Measurements from ENCODE around the gene DENND4B.
"Not testable (repeated sequence)": the region's sequence is repeated elsewhere in the genome, so short reads cannot be mapped to it uniquely, and the experiment has no call there.

Gene DENND4B, protein sequence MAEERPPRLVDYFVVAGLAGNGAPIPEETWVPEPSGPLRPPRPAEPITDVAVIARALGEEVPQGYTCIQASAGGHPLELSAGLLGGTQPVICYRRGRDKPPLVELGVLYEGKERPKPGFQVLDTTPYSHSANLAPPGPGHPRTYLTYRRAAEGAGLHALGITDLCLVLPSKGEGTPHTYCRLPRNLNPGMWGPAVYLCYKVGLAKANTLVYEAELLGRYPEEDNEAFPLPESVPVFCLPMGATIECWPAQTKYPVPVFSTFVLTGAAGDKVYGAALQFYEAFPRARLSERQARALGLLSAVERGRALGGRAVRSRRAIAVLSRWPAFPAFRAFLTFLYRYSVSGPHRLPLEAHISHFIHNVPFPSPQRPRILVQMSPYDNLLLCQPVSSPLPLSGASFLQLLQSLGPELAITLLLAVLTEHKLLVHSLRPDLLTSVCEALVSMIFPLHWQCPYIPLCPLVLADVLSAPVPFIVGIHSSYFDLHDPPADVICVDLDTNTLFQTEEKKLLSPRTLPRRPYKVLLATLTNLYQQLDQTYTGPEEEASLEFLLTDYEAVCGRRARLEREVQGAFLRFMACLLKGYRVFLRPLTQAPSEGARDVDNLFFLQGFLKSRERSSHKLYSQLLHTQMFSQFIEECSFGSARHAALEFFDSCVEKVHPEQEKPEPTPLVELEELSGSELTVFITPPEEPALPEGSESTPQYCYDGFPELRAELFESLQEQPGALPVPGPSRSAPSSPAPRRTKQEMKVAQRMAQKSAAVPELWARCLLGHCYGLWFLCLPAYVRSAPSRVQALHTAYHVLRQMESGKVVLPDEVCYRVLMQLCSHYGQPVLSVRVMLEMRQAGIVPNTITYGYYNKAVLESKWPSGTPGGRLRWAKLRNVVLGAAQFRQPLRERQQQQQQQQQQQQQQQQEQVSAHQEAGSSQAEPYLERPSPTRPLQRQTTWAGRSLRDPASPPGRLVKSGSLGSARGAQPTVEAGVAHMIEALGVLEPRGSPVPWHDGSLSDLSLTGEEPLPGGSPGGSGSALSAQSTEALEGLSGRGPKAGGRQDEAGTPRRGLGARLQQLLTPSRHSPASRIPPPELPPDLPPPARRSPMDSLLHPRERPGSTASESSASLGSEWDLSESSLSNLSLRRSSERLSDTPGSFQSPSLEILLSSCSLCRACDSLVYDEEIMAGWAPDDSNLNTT (N-terminal part only)

DNA sequence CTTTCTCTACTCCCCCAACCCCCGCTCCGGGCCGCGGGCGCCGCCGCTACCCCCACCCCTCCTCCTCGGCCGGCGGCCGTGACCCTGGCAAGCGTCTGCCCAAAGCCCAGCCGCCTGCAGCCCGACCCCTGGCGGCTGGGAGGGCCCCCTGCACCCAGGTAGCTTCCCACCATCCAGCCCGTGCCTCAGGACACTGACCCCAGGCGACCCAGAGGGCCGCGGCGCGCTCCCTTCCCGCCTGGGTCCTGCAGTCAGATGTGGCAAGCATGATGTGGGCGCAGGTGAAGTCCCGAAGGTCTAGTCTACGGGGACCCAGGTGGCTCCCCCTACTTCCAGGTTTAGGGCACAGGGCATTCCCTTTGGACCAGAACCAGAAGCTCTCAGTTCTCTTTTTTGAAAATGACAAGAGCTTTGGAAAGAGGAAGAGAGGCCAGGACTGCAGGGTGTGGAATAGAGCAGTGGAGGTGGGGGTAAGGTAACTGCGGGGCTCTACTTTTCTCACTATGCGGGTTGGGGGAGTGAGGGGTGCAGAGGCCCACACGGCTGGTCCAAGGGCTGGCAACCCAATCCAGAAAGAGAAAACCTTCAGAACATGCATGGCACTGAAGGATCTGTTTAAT is at the start of gene DENND4B:
DENND4B (minus strand) TSS at position 97 of the 620 bp plus-strand sequence. CDS start 2,344 bp downstream, outside the sequence.
- DNase-seq (ENCODE audit: low read depth) = peak; percentile 73

DNA sequence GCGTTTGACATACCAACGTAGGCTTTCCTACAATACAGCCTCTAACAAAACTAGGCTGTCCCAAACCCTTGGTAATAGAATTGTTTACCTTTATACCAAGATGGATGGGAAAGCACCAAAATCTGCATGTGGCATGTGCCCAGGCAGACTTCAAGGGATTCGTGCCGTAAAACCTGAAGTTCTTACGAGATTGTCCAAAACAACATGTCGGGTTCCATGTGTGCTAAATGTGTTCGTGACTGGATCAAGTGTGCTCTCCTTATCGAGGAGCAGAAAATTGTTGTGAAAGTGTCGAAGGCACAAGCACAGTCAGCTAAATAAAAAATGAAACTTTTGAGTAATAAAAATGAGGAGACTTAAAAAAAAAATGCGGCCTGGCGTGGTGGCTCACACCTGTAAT is 49.1 kb upstream of the DENND4B start:
- no peak for DNase-seq (ENCODE audit: low read depth)

- DNase-seq (ENCODE audit: low read depth) = no peak
These were observed 48.7 kb upstream of the DENND4B start for GRCh38 chr1:153995202-153995601.

- DNase-seq (ENCODE audit: low read depth) = no peak
These were observed 45.3 kb upstream of the DENND4B start for GRCh38 chr1:153991806-153992205.

DNA sequence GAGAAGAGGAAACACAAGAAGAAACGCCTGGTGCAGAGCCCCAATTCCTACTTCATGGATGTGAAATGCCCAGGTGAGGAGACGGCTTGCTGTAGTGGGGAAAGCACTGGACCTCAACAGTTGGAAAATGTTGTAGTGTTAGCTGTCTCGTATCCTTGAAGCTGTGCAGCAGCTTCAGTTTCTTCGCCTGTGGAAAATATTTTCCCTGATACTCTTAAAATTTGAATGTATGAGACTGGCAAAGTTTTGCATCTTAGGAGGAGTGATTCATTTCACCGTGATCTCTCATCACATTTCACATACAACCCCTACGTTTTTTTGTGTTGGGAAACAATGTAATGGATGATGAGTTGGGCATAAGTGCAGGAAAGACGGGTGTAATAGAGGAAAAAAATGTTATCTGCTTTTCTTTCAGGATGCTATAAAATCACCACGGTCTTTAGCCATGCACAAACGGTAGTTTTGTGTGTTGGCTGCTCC is 44.7 kb upstream of the DENND4B start:
- DNase-seq (ENCODE audit: low read depth) = peak; percentile 8

- peak; percentile 97 for DNase-seq (ENCODE audit: low read depth)
These were observed 44.1 kb upstream of the DENND4B start, which contains the start of gene RPS27 for GRCh38 chr1:153990468-153991150. TSS of gene RPS27 (plus strand) at chr1:153990762. CDS start at chr1:153990797, 35 bp downstream.

GRCh38 chr1:153987621-153988020 is 41.1 kb upstream of the DENND4B start:
- no peak for DNase-seq (ENCODE audit: low read depth)

GRCh38 chr1:153985941-153986761 is 39.6 kb upstream of the DENND4B start, which contains the start of gene RAB13:
TSS of gene RAB13 (minus strand) at chr1:153986339. CDS start at chr1:153986236, 103 bp downstream.
- DNase-seq (ENCODE audit: low read depth) = peak; percentile 78

DNA sequence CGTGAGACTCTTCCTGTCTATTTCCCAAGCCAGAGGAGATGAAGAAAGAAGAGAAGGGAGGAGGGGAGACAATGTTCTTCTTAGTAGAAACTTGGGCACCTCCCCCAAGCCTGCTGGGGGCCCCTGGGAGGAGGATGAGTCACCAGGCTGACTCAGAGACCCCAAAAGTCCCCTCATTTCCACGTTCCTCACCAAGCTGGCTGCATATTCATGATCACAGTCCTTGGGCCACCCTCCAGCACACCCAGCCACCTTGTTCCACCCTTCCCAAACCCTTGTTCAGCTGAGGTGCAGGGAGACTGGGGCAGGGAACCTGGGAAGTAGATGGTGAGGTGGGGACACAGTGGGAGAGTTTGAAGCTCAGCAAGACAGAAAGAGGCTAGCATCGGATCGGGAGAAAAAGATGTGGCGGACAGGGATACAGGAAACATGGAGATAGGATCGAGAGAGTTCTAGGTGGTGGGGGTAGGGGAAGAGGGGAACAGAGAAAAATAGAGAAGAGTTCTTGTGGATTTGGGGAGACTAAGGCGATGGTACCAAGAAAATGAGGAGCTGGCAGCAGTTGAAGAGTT is 38.9 kb upstream of the DENND4B start:
- DNase-seq (ENCODE audit: low read depth) = peak; percentile 72

DNA sequence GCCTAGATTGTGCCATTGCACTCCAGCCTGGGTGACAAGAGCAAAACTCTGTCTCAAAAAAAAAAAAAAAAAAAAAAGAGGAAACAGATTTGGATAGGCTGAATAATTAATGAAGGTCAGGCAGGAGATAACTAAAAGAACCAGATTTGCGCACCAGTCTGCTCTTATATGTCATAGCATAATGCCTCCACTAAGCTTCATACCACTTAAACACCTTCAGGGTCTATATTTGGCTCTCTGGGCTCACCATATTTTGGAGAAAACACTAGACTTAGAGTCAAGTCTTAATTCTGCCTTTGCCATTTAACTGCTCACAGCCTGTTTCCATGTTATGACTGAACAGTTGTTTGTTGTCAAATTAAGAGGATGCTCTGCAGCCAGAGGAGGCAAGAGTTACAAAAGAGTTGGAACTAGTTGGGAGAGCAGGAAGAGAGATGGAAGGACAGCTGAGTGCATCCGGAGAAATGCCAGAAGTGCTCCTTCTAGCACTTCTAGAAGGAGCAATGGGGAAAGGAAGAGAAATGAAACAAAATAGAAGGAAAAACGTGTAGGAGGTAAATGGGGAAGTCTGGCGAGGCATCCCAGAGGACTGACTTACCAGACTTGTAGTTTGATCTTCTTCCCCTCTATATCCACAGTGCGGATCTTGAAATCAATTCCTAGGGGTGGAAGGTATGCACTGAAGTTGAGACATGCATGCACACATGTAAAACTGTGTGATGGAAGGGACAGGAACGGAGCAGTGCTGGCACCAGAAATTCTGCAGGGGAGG is 37.8 kb upstream of the DENND4B start:
- no peak for DNase-seq (ENCODE audit: low read depth)

- DNase-seq (ENCODE audit: low read depth) = not testable (repeated sequence)
These were observed 35.2 kb upstream of the DENND4B start for GRCh38 chr1:153981735-153982134.

DNA sequence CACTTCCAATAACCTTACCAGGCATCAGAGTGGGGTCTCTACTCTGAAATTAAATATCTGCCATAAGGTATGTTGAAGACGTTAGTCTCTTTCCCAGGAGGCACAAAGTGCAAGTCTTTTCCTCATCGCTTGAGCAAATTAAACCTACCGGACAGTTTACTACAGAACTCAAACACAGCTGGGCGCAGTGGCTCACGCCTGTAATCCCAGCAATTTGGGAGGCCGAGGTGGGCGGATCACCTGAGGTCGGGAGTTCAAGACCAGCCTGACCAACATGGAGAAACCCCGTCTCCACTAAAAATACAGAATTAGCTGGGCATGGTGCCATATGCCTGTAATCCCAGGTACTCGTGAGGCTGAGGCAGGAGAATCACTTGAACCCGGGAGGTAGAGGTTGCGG is 32.6 kb upstream of the DENND4B start:
- not testable (repeated sequence) for DNase-seq (ENCODE audit: low read depth)

- DNase-seq (ENCODE audit: low read depth) = no peak
These were observed 31.9 kb upstream of the DENND4B start for GRCh38 chr1:153978274-153978909.

GRCh38 chr1:153977250-153978240 is 31.0 kb upstream of the DENND4B start, which contains the start of gene JTB:
TSS of gene JTB (minus strand) at chr1:153977674. CDS start at chr1:153977252, 422 bp downstream.
- DNase-seq (ENCODE audit: low read depth) = peak; percentile 88

GRCh38 chr1:153976819-153977249 is 30.3 kb upstream of the DENND4B start:
- no peak for DNase-seq (ENCODE audit: low read depth)

- DNase-seq (ENCODE audit: low read depth) = no peak
These were observed 27.0 kb upstream of the DENND4B start for GRCh38 chr1:153973525-153973924.

DNA sequence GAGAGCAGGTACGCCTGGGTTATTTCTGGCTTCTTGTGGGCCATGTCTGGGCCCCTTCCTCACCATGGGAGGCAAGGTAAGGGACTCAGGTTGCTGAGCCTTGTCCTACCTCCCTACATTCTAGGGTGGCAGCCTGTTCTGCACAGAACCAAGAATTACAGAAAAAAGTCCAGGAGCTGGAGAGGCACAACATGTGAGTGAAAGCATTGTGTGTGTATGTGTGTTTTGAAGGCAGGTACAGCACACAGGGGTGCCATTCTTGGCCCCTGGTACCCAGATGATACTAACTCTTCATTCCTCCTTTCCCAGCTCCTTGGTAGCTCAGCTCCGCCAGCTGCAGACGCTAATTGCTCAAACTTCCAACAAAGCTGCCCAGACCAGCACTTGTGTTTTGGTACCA is 26.6 kb upstream of the DENND4B start:
- DNase-seq (ENCODE audit: low read depth) = no peak
